Measurements from ENCODE around the gene DENND4B.
"Not testable (repeated sequence)": the region's sequence is repeated elsewhere in the genome, so short reads cannot be mapped to it uniquely, and the experiment has no call there.

Gene DENND4B

DNA sequence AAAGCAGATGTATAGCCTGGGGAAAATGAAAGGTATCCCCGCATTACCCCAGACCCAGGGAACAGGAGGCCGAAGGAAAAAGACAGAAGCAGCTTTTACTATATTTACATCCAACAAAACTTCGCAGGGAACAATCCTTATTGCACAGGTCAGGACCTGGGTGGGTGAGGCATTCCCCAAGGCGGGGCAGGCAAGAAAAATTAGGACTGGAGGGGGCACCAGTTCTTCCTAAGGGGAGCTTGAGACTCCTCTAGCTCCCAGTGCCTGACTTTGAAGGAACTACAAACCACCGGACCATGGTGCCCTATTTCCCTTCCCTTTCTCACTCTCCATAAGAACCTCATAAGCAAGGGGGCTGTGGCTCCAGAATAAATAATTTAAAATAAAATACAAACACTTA is 17.1 kb downstream of the DENND4B start:
- no peak overlapping the region for H3K27ac Mint-ChIP-seq
- no peak overlapping the region for H3K4me3 Mint-ChIP-seq
- H3K36me3 Mint-ChIP-seq: no peaks in the 10 kb centered on the region
- no peaks in the 10 kb centered on the region for H3K9me3 Mint-ChIP-seq
- H3K27me3 Mint-ChIP-seq: no peaks in the 10 kb centered on the region
- peaks cover 12% of the 10 kb centered on the region for H3K4me1 Mint-ChIP-seq

DNA sequence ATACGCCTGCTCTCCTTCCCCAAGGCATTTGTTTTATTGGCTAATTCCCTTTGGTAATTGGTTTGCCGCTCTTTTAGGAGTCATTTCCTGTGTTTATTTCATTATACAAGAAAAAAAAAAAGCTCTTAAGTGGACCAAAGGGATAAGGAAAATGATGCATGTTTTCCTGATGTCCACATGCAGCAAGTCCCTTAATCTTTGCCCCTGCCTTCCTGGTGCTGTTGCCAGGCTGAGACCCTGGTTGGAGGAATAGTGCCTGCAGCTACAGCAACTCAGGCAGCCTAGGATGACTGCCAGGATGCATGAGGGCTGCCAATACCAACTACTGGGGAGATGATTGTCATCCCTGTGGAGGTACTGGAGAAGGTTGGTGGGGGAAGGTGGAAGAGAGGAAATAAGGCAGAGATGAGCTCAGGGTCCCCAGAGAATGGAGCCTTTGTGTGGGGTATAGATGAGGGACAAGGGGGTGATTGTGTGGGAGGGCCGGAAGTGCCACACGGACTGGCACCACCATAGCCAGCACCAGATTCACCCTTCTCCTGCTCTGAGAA is 17.7 kb downstream of the DENND4B start:
- no peak overlapping the region for H3K4me3 Mint-ChIP-seq
- peak overlapping the region; percentile 37 for H3K27ac Mint-ChIP-seq
- no peaks in the 10 kb centered on the region for H3K36me3 Mint-ChIP-seq

DNA sequence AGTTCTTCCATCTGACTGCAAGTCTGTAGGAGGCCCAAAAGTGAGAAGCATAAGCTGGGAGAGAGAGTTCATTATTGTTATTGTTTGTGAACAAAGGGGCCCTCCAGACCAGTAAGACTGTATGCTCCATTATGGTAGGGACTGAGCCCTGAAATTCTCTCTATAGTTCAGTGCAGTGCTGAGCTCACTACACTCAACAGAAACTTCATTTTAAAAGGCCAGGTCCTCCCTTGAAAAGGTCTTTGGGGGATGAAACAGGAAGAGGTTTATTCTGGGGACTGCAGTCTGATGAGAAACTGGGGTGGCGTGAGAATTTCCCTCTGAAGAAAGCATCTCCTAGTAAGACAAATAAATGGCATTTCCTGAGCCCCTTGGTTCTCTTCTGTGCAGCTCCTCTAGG is 18.3 kb downstream of the DENND4B start:
- no peaks in the 10 kb centered on the region for H3K27me3 Mint-ChIP-seq
- peaks cover 16% of the 10 kb centered on the region for H3K4me1 Mint-ChIP-seq
- H3K9me3 Mint-ChIP-seq: no peaks in the 10 kb centered on the region
- H3K27ac Mint-ChIP-seq: peak overlapping the region; percentile 37
- no peak overlapping the region for H3K4me3 Mint-ChIP-seq
- no peaks in the 10 kb centered on the region for H3K36me3 Mint-ChIP-seq

More for the DNA sequence above, 17.7 kb downstream of the DENND4B start:
- Mint-ChIP-seq H3K27me3 (no peaks in the 10 kb centered on the region), H3K9me3 (no peaks in the 10 kb centered on the region), H3K4me1 (peaks cover 13% of the 10 kb centered on the region)

DNA sequence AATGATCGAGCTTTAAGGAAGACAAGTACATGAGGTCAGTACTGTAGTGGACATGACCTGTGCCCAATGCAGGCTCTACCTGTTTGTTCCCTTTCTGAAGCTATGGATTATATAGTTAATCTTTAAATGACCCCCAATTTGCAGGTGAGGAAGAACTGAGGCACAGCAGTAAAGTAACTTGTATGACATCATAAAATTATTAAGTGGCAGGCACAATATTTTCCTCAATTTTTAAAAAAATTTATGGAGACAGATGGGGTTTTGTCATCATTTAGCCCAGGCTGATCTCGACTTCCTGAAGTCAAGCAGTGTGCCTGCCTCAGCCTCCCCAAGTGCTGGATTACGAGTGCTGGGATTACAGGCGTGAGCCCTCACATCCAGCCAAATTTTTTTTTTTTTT is 20.1 kb downstream of the DENND4B start:
- Mint-ChIP-seq H3K9me3 (no peaks in the 10 kb centered on the region), H3K27me3 (no peaks in the 10 kb centered on the region), H3K27ac (peak overlapping the region; percentile 8), H3K36me3 (no peaks in the 10 kb centered on the region), H3K4me1 (peaks cover 19% of the 10 kb centered on the region), H3K4me3 (no peak overlapping the region)

DNA sequence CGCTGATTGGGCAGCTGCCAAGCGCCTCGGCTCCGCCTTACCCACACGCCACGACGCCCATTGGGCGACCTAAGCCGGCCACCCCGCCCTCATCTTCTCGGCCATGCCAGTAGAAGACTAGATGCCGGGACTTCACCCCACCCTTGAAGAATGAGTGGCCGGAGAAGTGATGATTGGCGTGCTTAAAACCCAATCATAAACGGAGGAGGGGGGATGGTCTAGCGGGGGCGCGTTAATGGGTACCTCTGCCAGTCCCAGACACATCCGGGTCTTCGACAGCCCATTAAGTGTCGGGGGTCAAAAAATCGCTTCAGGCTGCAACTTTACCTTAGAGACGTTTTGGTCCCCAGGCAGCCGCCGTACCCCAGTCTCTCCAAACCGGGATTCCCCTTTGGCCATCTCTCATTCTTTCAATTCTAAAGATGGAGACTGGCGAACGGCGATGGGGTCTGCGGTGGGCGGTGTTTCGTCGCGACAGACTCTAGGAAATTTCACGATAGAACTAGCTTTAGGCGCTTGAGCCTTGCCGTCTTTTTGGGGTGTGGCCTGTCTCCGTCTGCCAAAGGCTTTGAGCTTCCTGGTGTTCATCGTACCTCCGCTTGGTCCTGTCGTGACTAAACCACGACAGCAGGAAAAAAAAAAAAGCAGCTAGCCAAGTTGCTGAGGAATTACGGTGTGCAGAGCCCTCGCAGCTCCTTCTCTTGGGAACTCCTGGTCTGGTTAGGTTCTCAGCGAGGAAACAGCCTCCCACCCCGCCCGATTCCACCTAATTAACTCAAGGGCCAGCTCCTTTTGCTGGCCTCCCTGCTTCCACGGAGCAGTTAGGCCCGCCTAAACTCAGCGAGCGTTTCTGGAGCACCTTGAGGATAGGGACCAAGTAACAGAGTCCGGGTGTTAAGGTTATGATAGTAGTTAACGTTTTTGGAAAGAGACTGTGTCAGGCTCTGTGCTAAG is 23.3 kb downstream of the DENND4B start, which contains the start of gene GATAD2B:
GATAD2B (minus strand) TSS at position 1 of the 954 bp plus-strand sequence. CDS start 94,625 bp downstream, outside the sequence.
- peaks cover 41% of the 10 kb centered on the region for H3K4me1 Mint-ChIP-seq
- H3K36me3 Mint-ChIP-seq: no peaks in the 10 kb centered on the region
- no peaks in the 10 kb centered on the region for H3K27me3 Mint-ChIP-seq
- no peaks in the 10 kb centered on the region for H3K9me3 Mint-ChIP-seq
- H3K27ac Mint-ChIP-seq: peak within 1 kb of the TSS; percentile 96
- H3K4me3 Mint-ChIP-seq: peak within 1 kb of the TSS; percentile 91

DNA sequence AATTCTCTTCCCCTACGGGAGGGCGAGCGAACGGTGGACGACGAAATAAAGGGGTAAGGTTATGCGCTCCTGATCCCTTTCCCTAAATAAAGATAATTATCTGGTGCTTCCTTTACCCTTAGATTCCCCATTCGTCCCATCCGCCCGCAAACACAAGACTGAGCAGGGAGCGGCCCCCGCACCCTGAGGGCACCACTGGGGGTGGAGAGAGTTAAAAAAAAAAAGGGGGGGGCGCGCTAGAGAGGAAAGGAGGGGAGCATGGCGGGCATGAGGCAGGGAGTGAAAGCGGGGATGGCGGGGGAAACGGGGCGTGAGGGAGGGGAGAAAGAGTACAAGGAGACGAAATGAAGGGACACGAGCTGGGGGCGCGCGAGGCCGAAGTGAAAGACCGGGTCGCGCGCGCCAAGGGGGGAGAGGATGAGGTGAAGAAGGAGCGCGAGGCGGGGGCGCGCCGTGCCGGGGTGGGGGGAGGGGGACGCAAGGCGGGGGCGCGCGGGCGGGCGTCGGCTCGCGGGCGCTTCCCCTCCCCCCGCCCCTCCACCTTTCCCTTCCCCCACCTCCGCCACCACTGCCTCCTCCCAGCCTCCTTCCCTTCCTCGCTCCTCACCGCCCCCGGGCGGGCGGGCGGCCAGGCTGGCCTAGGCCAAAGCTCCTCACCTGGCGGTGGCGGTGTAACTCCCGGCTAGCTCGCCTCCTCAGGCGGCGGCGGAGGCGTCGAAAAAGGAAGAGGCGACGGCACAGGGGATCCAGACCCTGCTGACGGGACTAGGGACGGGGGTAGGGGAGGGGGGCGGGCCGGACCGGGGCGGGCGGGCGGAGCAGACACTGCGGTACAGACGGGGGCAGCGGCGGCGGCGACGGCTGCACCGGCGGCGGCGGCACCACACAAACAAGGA is 24.2 kb downstream of the DENND4B start:
- peaks cover 46% of the 10 kb centered on the region for H3K4me1 Mint-ChIP-seq
- peaks cover 3% of the 10 kb centered on the region for H3K36me3 Mint-ChIP-seq
- H3K27ac Mint-ChIP-seq: peak overlapping the region; percentile 96
- H3K4me3 Mint-ChIP-seq: peak overlapping the region; percentile 91
- H3K27me3 Mint-ChIP-seq: no peaks in the 10 kb centered on the region
- H3K9me3 Mint-ChIP-seq: no peaks in the 10 kb centered on the region

DNA sequence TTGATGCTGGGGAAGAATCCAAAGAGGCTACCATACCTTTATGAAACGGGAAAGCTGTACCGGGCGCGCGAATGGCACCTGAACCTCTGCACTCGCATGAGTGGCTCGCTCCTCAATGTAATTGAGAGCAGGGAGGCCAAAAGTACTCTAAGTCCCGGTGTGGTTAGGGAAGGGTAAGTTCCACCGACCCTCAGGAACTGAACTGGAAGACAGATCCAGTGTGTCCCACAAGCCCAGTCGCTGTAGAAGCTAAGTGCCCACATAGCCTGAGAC is 24.8 kb downstream of the DENND4B start:
- Mint-ChIP-seq H3K4me1 (peaks cover 46% of the 10 kb centered on the region), H3K27ac (peak overlapping the region; percentile 76), H3K4me3 (peak overlapping the region; percentile 91), H3K9me3 (no peaks in the 10 kb centered on the region), H3K27me3 (no peaks in the 10 kb centered on the region), H3K36me3 (peaks cover 3% of the 10 kb centered on the region)

DNA sequence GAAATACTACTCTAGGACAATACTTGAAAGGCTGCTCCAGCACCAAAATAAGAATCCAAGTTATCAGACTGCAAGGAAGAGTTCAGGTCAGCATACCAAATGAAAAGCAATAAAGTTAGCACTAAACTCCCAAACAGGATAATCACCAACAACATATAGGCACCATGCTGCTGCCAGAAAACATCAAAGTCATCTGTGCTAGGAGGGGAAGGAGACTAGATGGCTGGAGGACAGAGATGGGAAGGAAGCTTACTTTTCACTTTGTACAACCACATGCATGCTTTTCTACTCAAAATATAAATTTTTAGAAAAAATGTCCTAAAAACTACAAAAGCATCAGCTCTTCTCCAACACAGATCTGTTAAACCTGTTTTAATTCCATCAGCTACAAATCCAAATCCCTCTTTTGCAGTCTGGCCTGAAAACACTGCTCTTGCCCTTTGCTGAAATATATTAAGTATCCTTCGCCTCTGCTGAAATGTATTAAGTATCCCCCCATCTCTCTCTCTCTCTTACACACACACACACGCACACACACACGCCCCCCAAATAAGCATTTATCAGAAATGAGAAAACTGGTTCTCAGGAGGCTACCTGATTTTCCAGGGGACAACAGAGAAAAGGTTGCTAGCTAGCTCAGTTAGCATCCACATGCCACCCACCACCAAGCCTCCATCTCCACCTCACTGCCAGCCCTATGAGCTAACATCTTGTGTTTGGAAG is 25.3 kb downstream of the DENND4B start:
- Mint-ChIP-seq H3K4me3 (peak overlapping the region; percentile 91), H3K9me3 (no peaks in the 10 kb centered on the region), H3K27ac (peak overlapping the region; percentile 81), H3K4me1 (peaks cover 49% of the 10 kb centered on the region), H3K27me3 (no peaks in the 10 kb centered on the region), H3K36me3 (peaks cover 4% of the 10 kb centered on the region)

DNA sequence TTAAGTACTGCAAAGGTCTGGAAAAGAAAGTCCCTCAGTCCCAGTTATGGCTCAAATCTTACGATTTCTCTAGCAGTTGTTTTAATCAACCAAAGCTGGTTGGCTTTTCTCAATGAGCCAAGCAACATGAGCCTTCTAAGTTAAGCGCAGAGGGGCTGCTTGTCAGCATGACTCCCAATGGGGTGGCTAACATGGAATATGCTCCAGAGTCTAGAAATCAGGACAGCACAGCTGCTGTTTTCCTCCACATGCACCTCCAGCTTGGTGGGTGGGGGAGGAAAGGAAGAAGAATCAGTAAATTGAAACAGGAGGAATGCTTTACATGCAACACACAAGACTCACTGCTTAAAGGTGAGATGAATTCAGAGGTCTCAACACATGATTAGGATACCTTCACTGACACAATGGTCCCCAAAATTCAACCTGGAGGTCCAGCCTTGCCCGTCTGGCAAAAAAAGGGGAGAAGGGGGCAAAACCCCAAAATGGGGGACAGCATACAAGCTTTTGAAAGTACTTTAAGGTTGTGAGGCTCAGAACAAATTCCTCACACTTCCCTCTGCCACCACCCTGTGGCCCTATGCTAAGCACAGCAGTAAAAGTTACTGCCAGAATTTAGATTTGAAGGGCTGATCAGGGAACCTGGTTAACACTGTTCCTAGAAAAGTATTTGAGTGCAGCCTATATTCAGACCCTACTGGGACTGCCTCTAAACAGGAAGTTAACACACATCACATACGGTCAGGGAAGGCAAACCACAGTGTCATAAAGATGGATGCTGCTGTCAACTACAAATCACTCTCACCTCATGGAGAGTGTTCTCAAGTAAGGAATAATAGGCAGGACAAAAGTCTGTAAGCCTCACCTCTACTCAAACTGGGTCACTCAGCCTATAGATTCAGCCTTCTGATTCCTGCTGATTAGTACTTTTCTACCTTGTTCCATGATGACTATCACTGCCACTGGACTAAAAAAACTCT is 26.4 kb downstream of the DENND4B start:
- Mint-ChIP-seq H3K27ac (peak overlapping the region; percentile 92), H3K9me3 (no peaks in the 10 kb centered on the region), H3K27me3 (no peaks in the 10 kb centered on the region), H3K4me3 (peak overlapping the region; percentile 91), H3K4me1 (peaks cover 58% of the 10 kb centered on the region), H3K36me3 (peaks cover 4% of the 10 kb centered on the region)

DNA sequence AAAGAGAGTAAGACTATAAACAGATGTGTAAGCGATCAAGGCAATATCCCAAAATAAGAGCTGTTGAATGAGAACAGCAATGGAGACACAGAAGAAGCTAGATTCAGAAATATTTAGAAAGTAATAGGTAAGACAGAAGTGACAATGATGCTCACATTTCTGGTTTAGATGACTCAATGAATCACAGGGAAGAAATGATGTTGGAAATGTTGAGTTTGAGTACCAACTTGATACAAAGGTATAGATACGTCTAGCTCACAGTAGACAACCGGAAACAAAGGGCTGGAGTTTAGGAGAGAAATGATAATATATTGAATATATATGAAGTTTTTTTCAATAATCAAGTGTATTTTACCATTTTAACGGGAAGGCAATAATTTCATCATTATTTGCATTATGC is 30.2 kb downstream of the DENND4B start:
- no peaks in the 10 kb centered on the region for H3K9me3 Mint-ChIP-seq
- peaks cover 7% of the 10 kb centered on the region for H3K36me3 Mint-ChIP-seq
- H3K27me3 Mint-ChIP-seq: no peaks in the 10 kb centered on the region
- H3K4me3 Mint-ChIP-seq: no peak overlapping the region
- H3K27ac Mint-ChIP-seq: peak overlapping the region; percentile 7
- peaks cover 67% of the 10 kb centered on the region for H3K4me1 Mint-ChIP-seq

DNA sequence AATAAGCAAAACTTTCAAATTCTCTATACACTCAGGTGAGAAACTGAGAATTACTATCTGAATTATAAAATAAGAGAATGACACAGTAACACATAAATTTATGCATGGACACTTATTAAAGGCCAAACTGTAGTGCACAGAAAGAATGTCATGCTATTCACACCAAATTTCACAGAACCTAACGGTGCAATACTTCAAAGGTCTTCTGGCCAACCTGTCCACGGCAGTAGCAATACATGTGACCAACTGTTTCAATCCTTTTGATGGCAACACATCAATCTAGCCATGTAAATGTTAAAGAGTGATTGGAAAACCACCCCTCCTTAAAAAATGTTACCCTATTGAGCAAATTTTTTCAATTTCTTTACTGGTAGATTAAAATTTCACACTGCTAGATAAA is 34.2 kb downstream of the DENND4B start:
- peak overlapping the region; percentile 1 for H3K27ac Mint-ChIP-seq
- H3K4me1 Mint-ChIP-seq: peaks cover 36% of the 10 kb centered on the region
- no peaks in the 10 kb centered on the region for H3K27me3 Mint-ChIP-seq
- peaks cover 8% of the 10 kb centered on the region for H3K36me3 Mint-ChIP-seq
- no peaks in the 10 kb centered on the region for H3K9me3 Mint-ChIP-seq
- peak overlapping the region; percentile 9 for H3K4me3 Mint-ChIP-seq

DNA sequence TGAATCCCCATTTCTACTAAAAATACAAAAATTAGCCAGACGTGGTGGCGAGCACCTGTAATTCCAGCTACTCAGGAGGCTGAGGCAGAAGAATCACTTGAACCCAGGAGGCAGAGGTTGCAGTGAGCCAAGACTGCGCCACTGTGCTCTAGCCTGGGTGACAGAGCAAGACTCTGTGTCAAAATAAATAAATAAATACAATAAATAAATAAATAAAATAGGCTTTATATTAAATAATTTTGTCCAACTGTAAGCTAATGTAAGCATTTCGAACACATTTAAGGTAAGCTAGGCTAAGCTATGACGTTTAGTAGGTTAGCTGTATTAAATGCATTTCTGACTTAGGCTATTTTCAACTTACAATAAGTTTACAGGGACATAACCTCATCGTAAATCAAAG is 36.0 kb downstream of the DENND4B start:
- H3K36me3 Mint-ChIP-seq: peaks cover 15% of the 10 kb centered on the region
- not testable (repeated sequence) for H3K27me3 Mint-ChIP-seq, H3K27ac Mint-ChIP-seq, H3K9me3 Mint-ChIP-seq, H3K4me3 Mint-ChIP-seq
- peaks cover 40% of the 10 kb centered on the region for H3K4me1 Mint-ChIP-seq

DNA sequence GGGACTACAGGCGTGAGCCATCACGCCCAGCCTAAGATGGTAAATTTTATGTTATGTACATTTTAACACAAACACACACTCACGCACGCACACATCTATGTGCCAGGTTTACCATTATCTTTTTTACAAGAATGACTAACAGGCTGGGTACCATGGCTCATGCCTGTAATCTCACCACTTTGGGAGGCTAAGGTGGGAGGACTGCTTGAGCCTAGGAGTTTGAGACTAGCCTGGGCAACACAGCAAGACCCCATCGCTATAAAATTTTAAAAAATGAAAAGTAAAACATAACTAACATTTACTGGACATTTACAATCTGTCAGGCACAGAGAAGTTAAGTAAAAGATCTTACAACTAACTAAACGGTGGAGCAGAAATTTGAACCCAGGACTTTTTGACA is 38.4 kb downstream of the DENND4B start:
- Mint-ChIP-seq H3K36me3 (peaks cover 15% of the 10 kb centered on the region), H3K9me3 (no peaks in the 10 kb centered on the region), H3K27ac (no peak overlapping the region), H3K4me3 (no peak overlapping the region), H3K27me3 (no peaks in the 10 kb centered on the region), H3K4me1 (peaks cover 47% of the 10 kb centered on the region)

DNA sequence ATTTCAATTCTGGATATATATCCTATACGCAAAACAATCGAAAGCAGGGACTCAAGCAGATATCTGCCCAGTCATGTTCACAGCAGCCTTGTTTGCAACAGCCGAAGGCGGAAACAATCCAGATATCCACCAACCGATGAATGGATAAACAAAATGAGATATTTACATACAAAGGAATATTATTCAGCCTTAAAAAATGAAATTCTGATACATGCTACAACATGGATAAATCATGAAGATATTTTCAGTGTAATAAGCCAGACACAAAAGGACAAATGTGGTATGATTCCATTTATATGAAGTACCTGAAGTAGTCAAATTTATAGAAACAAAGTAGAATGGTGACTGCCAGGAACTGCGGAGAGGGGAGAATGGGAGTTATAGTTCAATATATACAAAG is 39.4 kb downstream of the DENND4B start:
- Mint-ChIP-seq H3K36me3 (peaks cover 15% of the 10 kb centered on the region), H3K9me3 (no peaks in the 10 kb centered on the region), H3K27me3 (no peaks in the 10 kb centered on the region), H3K27ac (no peak overlapping the region), H3K4me1 (peaks cover 47% of the 10 kb centered on the region), H3K4me3 (no peak overlapping the region)

Data from activated naive CD4-positive, alpha-beta T cell treated with anti-CD3 and anti-CD28 coated beads, Interleukin-2, amount 50 U/mL, for 24 hours (primary cell).